Stimulated activated CD8-positive, alpha-beta memory T cell treated with anti-CD3 and anti-CD28 coated beads, Interleukin-12 subunit alpha, Interleukin-12 subunit beta, amount 100 ng/mL, for 1 hour (primary cell): ENCODE results near the gene NKX1-2.

Experiments
- DNase-seq: peaks from one replicate; pipeline ENCODE4 v3.0.0-alpha.2; 2020; ENCODE audit warnings: low read depth

Gene NKX1-2

GRCh38 chr10:124415210-124415609 lies 34.6 kb downstream of the NKX1-2 start:
- no peak for DNase-seq

GRCh38 chr10:124414076-124414475 lies 35.8 kb downstream of the NKX1-2 start:
- DNase-seq = no peak

- no peak for DNase-seq
Observed at GRCh38 chr10:124409696-124410095, 40.1 kb downstream of the NKX1-2 start.

GRCh38 chr10:124408357-124408756 lies 41.5 kb downstream of the NKX1-2 start:
- no peak for DNase-seq

- DNase-seq = no peak
Observed at GRCh38 chr10:124407456-124407855, 42.4 kb downstream of the NKX1-2 start.

- no peak for DNase-seq
Observed at GRCh38 chr10:124403548-124403947, 46.3 kb downstream of the NKX1-2 start.

- DNase-seq = no peak
Observed at GRCh38 chr10:124402273-124402672, 47.6 kb downstream of the NKX1-2 start.

- no peak for DNase-seq
Observed at GRCh38 chr10:124401633-124402032, 48.2 kb downstream of the NKX1-2 start.
